Choroid plexus epithelial cell (primary cell): ENCODE data around the gene MYH14.

Experiments used
- DNase-seq: peaks from one replicate; pipeline ENCODE4 v3.0.0-alpha.2; 2010; ENCODE audit warnings: low read depth
- H3K4me3 ChIP-seq: 2 replicates; pipeline ENCODE4 v1.5.1; 2011; ENCODE audit warnings: low read depth, mild to moderate bottlenecking, control low read depth, low read length, moderate library complexity
- TF ChIP-seq, protein P1 (sequence below): conservative IDR thresholded peaks from 2 replicates; pipeline ENCODE4 v1.5.1; 2011; ENCODE audit warnings: low read depth, mild to moderate bottlenecking, control low read depth, inconsistent platforms, low read length, moderate library complexity

The MYH14 gene

GRCh38 chr19:50311723-50312635 is 108.6 kb downstream of the MYH14 start:
- no peak for DNase-seq
- TF ChIP-seq, protein P1, sequence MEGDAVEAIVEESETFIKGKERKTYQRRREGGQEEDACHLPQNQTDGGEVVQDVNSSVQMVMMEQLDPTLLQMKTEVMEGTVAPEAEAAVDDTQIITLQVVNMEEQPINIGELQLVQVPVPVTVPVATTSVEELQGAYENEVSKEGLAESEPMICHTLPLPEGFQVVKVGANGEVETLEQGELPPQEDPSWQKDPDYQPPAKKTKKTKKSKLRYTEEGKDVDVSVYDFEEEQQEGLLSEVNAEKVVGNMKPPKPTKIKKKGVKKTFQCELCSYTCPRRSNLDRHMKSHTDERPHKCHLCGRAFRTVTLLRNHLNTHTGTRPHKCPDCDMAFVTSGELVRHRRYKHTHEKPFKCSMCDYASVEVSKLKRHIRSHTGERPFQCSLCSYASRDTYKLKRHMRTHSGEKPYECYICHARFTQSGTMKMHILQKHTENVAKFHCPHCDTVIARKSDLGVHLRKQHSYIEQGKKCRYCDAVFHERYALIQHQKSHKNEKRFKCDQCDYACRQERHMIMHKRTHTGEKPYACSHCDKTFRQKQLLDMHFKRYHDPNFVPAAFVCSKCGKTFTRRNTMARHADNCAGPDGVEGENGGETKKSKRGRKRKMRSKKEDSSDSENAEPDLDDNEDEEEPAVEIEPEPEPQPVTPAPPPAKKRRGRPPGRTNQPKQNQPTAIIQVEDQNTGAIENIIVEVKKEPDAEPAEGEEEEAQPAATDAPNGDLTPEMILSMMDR: no peak
- H3K4me3 ChIP-seq: no peak overlapping the region

DNA sequence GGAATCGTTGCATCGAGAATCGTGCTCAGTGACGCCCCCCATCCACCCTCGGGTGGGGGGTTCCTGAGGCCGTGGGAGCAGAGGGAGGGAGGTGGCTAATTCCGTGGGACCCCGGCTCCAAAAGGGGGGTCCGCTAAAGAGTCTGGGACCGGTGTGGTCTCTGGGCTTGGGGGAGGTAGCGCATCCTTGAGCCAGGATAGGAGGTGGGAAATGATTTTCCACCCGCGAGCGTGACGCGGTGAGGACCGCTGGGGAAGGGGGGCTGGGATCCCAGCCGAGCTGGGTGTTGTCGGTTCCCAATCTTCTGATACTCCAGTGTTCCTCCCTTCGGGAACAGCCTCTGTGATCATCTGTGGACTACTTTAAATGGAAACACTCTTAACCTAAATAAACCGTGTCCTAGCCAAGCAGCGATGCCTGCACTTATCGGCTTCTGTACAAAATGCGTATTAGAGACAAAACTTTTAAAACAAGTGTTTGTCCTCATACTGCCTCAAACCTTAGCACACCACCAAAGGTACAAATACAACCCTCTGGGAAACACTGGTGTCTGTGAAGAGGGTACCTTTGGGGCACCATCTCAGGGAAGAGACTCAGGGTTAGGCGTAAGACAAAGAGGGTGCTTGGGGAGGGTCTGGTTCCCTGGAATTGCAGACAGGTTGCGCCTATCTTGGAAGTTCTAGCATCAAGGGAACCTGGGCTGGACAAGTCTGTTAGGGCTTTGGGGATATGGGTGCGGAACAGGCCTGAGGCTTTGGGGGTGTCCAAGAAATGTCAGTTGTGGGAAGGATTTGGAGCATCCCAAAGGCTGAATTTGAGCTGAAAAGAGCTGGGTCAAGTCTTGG is 109.8 kb downstream of the MYH14 start:
- DNase-seq: no peak
- TF ChIP-seq, protein P1: no peak
- H3K4me3 ChIP-seq: no peak overlapping the region

GRCh38 chr19:50313812-50314536 is 110.6 kb downstream of the MYH14 start:
- no peak for DNase-seq
- TF ChIP-seq, protein P1: no peak
- no peak overlapping the region for H3K4me3 ChIP-seq

- no peak for DNase-seq
- TF ChIP-seq, protein P1: no peak
- H3K4me3 ChIP-seq: no peak overlapping the region
Measured at GRCh38 chr19:50314724-50315708, 111.6 kb downstream of the MYH14 start.

DNA sequence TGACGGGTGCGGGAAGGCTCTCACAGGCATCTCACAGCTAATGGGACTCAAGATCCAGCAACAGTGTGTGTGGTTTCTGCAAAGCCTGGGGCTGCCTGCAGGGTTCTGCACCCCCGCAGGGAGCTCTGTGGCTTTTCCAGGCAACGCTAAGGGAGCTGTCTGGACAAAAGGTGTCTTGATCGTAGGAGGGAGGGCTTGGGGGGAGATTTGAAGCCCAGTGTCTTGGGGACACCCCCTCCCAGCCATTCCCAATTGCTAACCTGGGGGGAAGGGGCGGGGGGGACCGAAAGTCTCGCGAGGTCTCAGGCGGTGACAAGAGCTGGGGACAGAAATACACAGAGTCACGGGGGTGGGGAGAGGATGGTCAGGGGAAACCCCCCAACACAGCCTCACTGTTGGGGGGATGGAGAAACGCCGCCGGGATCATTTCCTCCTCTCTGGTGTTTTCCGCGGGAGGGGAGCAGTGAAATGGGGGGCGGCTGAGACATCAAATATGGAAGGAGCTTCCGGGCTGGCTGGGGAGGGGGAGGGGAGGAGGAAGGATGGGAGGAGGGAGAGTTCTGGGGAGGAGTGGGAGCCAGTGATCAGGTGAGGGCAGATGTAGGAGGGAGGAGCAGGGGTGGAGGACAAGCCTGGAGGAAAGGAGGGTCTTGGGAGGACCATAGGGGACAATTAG is 112.5 kb downstream of the MYH14 start:
- TF ChIP-seq, protein P1: peak; percentile 31
- H3K4me3 ChIP-seq: no peak overlapping the region
- peak; percentile 50 for DNase-seq
